Stimulated activated effector memory CD8-positive, alpha-beta T cell treated with anti-CD3 and anti-CD28 coated beads, Interleukin-12 subunit alpha, Interleukin-12 subunit beta, amount 100 ng/mL, for 72 hours (primary cell): Measurements from ENCODE around the gene RPS25.
"Not testable (repeated sequence)": the region's sequence is repeated elsewhere in the genome, so short reads cannot be mapped to it uniquely, and the experiment has no call there.

ENCODE experiments used
- ATAC-seq: fragments of 150-1000 bp; cut with Tn5 transposase; 2 replicates; pipeline ENCODE4 v1.10.0; 2021
- DNase-seq, 2 donors: peaks; one replicate each; pipeline ENCODE4 v3.0.0; 2021 to 2022; ENCODE audit warnings: low spot score in 2 of 2
- H3K27ac Mint-ChIP-seq: one replicate; pipeline ENCODE4 v1.8.0; 2022; ENCODE audit warnings: mild to moderate bottlenecking, mixed read lengths
- H3K36me3 Mint-ChIP-seq: one replicate; pipeline ENCODE4 v1.8.0; 2022; ENCODE audit warnings: mild to moderate bottlenecking, mixed read lengths
- H3K4me1 Mint-ChIP-seq: one replicate; pipeline ENCODE4 v1.8.0; 2022; ENCODE audit warnings: mixed read lengths
- H3K4me3 Mint-ChIP-seq: one replicate; pipeline ENCODE4 v1.8.0; 2022; ENCODE audit warnings: mild to moderate bottlenecking, mixed read lengths
- H3K9me3 Mint-ChIP-seq: one replicate; pipeline ENCODE4 v1.8.0; 2022; ENCODE audit warnings: mixed read lengths

RPS25 gene

DNA sequence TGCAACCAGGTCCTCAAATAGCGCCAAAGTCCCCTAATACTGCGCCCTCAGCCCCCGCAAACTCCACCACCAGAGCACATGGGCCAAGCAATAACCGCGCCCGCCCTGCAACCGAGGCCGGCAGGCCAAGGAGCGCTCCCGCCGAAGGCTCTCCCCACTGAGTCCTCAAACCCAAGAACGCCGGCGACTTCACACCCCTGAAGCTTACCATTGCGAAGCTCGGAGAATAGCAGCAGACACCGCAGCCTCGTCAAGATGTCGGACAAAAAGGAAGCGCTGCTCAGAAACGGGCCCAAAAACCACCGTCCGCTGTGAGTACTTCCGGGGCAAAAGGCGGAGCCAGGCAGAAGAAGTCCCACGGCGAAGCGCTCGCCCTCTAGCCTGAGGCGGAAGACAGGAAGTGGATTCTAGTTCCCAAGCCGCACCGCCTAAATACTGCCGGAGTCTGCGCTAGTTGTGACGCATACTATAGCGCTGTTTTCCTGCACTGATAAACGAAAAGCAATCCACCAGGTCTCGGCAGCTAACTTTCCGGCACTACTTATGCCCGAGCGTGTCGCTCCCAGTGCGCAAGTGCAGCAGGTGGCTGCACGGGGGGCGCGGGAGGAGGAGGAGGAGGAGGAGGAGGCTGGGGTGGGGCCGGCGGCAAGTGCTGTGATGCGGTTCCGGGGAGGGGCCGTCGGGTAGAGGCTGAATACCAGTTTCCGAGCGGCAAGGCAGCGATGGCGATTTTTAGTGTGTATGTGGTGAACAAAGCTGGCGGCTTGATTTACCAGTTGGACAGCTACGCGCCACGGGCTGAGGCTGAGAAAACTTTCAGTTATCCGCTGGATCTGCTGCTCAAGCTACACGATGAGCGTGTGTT is at the start of gene RPS25, which contains the start of gene TRAPPC4:
Gene RPS25, minus strand, starts transcription at position 270 of the 865 bp plus-strand sequence. Its CDS starts 59 bp downstream, at position 211.
Gene TRAPPC4, plus strand, starts transcription at position 693 of the 865 bp plus-strand sequence. Its CDS starts 30 bp downstream, at position 723.
- peak; percentile 81 to 96 for DNase-seq
- Mint-ChIP-seq H3K4me1 (peaks cover 22% of the 10 kb centered on the region), H3K9me3 (no peaks in the 10 kb centered on the region), H3K27ac (peak within 1 kb of the TSS; percentile 99), H3K4me3 (peak within 1 kb of the TSS; percentile 98), H3K36me3 (peaks cover 98% of the 10 kb centered on the region)
- peak; percentile 95 for ATAC-seq

- H3K4me3 Mint-ChIP-seq: peak within 1 kb of the TSS; percentile 90
- DNase-seq: peak; percentile 91 to 98
- peaks cover 29% of the 10 kb centered on the region for H3K4me1 Mint-ChIP-seq
- no peaks in the 10 kb centered on the region for H3K9me3 Mint-ChIP-seq
- peak within 1 kb of the TSS; percentile 95 for H3K27ac Mint-ChIP-seq
- peak; percentile 100 for ATAC-seq
- peaks cover 50% of the 10 kb centered on the region for H3K36me3 Mint-ChIP-seq
Observed at GRCh38 chr11:119067371-119068222, 49.5 kb upstream of the RPS25 start, which contains the start of gene VPS11. Gene VPS11 (plus strand): TSS chr11:119067818. CDS start chr11:119067824, 6 bp downstream.

DNA sequence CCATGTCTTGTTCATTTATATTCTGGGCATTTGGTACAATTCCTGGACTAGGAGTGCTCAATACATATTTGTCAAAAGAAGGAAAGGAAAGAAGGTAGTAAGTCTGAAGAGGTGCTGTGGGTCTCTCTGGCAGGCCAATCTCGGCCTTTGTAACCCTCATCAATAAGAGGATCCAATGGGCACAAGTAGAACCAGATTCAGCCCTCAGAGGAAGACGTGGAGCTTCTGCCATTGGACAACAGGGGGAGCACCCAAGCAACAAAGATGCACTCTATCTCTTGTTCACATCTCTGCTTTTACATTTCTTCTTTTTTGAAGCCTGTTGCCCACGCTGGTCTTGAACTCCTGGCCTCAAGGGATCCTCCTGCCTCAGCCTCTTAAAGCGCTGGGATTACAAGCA is 47.2 kb upstream of the RPS25 start:
- H3K9me3 Mint-ChIP-seq: no peaks in the 10 kb centered on the region
- peaks cover 29% of the 10 kb centered on the region for H3K4me1 Mint-ChIP-seq
- peak overlapping the region; percentile 90 for H3K4me3 Mint-ChIP-seq
- ATAC-seq: peak; percentile 43
- peak overlapping the region; percentile 7 for H3K27ac Mint-ChIP-seq
- DNase-seq: no peak
- peaks cover 28% of the 10 kb centered on the region for H3K36me3 Mint-ChIP-seq

GRCh38 chr11:119062779-119063178 is 44.6 kb upstream of the RPS25 start:
- peaks cover 32% of the 10 kb centered on the region for H3K4me1 Mint-ChIP-seq
- peaks cover 15% of the 10 kb centered on the region for H3K36me3 Mint-ChIP-seq
- no peak for ATAC-seq
- H3K27ac Mint-ChIP-seq: no peak overlapping the region
- no peak overlapping the region for H3K4me3 Mint-ChIP-seq
- no peaks in the 10 kb centered on the region for H3K9me3 Mint-ChIP-seq
- no peak for DNase-seq

DNA sequence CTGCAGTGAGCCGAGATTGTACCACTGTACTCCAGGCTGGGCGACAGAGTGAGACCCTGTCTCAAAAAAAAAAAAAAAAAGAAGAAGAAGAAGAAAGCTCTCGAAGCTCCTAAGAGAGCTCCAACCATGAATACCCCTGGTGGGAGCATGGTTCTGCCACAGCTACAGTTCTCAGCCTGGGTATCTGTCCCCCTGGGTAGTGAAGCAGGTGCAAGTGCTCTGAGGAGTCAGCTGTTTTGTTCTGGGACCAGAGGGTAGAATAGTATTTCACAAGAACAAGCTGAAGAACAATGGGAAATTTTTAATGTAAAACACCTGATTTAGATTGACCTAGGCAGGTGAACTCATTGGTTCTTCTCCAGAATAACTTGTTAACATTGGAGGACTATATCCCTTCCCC is 43.1 kb upstream of the RPS25 start:
- Mint-ChIP-seq H3K4me3 (no peak overlapping the region), H3K36me3 (peaks cover 21% of the 10 kb centered on the region), H3K4me1 (peaks cover 30% of the 10 kb centered on the region), H3K9me3 (no peaks in the 10 kb centered on the region), H3K27ac (peak overlapping the region; percentile 29)
- no peak for ATAC-seq
- no peak for DNase-seq

DNA sequence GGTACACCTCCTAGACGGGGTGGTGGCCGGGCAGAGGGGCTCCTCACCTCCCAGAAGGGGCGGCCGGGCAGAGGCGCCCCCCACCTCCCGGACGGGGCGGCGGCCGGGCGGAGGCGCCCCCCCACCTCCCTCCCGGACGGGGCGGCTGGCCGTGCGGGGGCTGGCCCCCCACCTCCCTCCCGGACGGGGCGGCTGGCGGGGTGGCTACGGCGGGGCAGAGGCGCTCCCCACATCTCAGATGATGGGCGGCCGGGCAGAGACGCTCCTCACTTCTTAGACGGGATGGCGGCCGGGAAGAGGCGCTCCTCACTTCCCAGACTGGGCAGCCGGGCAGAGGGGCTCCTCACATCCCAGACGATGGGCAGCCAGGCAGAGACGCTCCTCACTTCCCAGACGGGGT is 41.0 kb upstream of the RPS25 start:
- not testable (repeated sequence) for H3K9me3 Mint-ChIP-seq, DNase-seq, H3K4me3 Mint-ChIP-seq, H3K27ac Mint-ChIP-seq, ATAC-seq
- H3K4me1 Mint-ChIP-seq: peaks cover 41% of the 10 kb centered on the region
- H3K36me3 Mint-ChIP-seq: peaks cover 43% of the 10 kb centered on the region

DNA sequence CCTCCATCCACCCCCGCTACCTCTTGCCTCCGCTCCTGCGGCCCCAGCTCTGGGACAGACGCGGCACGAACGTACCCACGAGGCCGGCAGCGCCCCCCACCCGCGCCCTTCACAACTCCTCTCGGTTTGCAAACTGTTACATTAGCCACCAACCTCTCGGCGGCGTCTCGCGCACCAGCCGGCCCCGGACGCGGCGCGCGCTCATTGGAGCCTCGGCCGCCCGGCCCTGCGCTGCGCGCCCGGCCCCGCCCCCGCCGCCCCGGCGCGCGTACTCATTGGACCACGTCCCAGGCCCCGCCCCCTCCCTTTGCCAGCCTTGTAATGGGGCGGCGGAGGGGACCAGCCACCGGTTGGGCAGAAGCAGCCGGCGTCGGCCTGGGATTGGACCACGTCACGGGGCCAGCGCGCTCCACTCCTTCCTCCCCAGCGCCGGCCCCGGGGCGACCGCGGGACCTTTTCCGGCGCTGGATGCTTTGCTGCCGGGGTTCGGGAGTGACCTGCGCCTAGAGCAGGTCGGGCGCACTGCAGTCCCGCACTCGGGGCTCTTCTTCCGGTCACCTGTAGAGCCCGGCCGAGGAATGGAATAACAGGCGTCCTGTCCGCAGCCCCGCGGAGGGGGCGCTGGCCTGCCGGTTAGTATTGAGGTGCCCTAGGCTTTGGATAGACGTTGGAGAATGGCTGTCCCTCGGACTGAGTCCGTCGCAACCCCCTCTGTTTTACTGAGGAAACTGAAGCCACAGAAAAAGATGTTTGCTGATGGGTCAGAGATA is 39.0 kb upstream of the RPS25 start, which contains the start of gene HYOU1:
Gene HYOU1, minus strand, starts transcription at position 206 of the 770 bp plus-strand sequence. CDS start 1,045 bp downstream, outside the sequence.
- no peaks in the 10 kb centered on the region for H3K9me3 Mint-ChIP-seq
- ATAC-seq (peak; percentile 95), DNase-seq (peak; percentile 97 to 98)
- peaks cover 62% of the 10 kb centered on the region for H3K36me3 Mint-ChIP-seq
- peak within 1 kb of the TSS; percentile 98 for H3K27ac Mint-ChIP-seq
- peaks cover 55% of the 10 kb centered on the region for H3K4me1 Mint-ChIP-seq
- peak within 1 kb of the TSS; percentile 94 for H3K4me3 Mint-ChIP-seq

DNA sequence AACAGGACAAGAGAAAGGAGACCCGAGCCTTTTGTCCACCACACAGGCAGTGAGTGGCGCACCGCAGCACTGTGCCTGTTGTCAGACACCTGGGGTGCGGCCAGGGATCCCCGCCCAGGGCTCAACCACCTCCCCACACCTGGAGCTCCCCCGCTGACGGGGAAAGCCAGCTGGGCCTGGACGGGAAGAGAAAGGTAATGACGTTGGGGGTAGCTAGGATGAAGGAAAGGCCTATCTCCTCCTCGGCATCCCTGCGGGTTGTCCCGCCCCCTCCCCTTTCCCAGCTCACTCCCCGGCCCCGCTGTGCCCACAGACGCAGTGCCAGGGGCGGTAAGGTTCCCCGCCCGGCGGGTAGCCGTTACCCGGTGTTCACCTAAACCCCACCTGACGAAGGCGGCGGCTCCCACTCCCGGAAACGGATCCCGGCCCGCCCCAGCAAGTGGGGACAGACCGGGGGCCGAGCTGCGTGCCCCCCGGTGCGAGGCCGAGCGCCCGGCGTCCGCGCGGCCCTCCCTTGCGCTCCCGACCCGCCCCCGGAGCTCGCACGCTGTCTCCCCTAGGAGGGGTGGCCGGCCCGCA is 38.4 kb upstream of the RPS25 start:
- DNase-seq (peak in 1 of 2 donors; percentile 67), ATAC-seq (peak; percentile 5)
- peak overlapping the region; percentile 98 for H3K27ac Mint-ChIP-seq
- H3K4me1 Mint-ChIP-seq: peaks cover 60% of the 10 kb centered on the region
- peak overlapping the region; percentile 94 for H3K4me3 Mint-ChIP-seq
- peaks cover 69% of the 10 kb centered on the region for H3K36me3 Mint-ChIP-seq
- no peaks in the 10 kb centered on the region for H3K9me3 Mint-ChIP-seq

DNA sequence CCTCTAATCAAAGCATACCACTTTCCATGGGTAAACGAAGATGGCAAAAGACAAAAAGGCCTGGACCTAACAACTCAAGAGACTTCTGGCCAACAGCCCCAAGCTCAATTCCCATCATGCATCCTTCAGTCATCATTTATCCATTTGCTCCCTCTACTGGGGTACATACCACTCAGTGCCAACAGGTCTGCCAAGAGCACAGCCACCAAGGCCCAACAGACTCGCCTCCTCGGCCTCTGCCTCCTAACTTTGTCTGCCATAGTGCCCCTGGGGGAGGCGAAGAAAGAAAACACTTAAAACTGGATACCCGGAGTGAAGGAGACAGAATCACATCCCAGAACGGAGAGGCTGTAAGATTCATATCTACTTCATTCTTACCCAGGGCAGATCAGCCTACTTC is 37.8 kb upstream of the RPS25 start:
- no peaks in the 10 kb centered on the region for H3K9me3 Mint-ChIP-seq
- H3K4me3 Mint-ChIP-seq: peak overlapping the region; percentile 94
- ATAC-seq (no peak), DNase-seq (peak in 1 of 2 donors; percentile 55)
- H3K36me3 Mint-ChIP-seq: peaks cover 75% of the 10 kb centered on the region
- H3K27ac Mint-ChIP-seq: peak overlapping the region; percentile 98
- peaks cover 65% of the 10 kb centered on the region for H3K4me1 Mint-ChIP-seq

- ATAC-seq: no peak
- Mint-ChIP-seq H3K36me3 (peaks cover 90% of the 10 kb centered on the region), H3K27ac (peak overlapping the region; percentile 13), H3K4me1 (peaks cover 65% of the 10 kb centered on the region), H3K9me3 (no peaks in the 10 kb centered on the region), H3K4me3 (no peak overlapping the region)
- DNase-seq: no peak
Observed at GRCh38 chr11:119054418-119054817, 36.3 kb upstream of the RPS25 start.

GRCh38 chr11:119052163-119052814 is 34.1 kb upstream of the RPS25 start:
- no peak overlapping the region for H3K4me3 Mint-ChIP-seq
- no peaks in the 10 kb centered on the region for H3K9me3 Mint-ChIP-seq
- peak overlapping the region; percentile 13 for H3K27ac Mint-ChIP-seq
- ATAC-seq (no peak), DNase-seq (no peak)
- peaks cover 100% of the 10 kb centered on the region for H3K36me3 Mint-ChIP-seq
- H3K4me1 Mint-ChIP-seq: peaks cover 56% of the 10 kb centered on the region

DNA sequence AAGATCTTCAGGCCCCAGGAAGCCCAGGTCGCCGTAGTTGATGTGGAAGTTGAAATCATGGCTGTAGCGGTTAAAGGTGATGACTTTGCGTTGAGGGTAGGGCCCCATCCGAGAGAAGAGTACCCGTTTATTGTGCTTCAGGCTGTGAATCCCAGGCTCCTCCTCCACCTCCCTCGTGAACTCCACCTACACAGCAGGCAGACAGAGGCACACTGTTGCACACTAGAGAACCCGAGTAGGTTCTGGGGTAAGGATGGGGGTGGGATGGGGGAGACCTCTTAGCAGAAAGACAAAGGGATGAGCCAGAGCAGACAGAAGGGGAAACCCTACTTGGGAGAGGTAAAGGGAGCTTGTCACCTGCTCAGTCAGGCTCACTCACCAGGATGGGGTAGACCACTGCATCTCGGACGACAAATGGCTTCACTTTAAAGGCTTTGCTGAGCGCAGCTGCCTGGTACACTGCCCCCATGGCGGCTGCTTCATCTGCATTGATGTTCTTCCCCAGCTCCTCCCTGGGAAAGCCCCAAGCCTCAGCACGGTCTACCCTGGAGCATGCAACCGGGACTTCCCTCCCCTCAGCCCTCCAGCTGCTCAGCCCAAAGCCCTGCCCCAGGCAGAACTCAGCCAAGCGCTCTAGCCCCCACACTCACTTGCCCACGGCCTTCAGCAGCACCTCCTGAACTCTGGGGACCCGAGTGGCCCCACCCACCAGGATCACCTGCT is 33.5 kb upstream of the RPS25 start:
- ATAC-seq (peak; percentile 20), DNase-seq (no peak)
- Mint-ChIP-seq H3K4me1 (peaks cover 58% of the 10 kb centered on the region), H3K9me3 (no peaks in the 10 kb centered on the region), H3K36me3 (peaks cover 100% of the 10 kb centered on the region), H3K4me3 (no peak overlapping the region), H3K27ac (peak overlapping the region; percentile 37)

- Mint-ChIP-seq H3K27ac (peak overlapping the region; percentile 69), H3K36me3 (peaks cover 100% of the 10 kb centered on the region), H3K4me3 (no peak overlapping the region), H3K4me1 (peaks cover 40% of the 10 kb centered on the region), H3K9me3 (no peaks in the 10 kb centered on the region)
- DNase-seq (no peak), ATAC-seq (no peak)
Observed at GRCh38 chr11:119049081-119049480, 30.9 kb upstream of the RPS25 start.
